HCT116 (cell line): ENCODE results near the gene PALMD.

Experiments
- CBX3 ChIP-seq: IDR thresholded peaks from 2 replicates; pipeline ENCODE4 v1.6.1; 2012; ENCODE audit warnings: low read depth
- EZH2 ChIP-seq: fragments of 200-600 bp; sonication (generic); IDR thresholded peaks from 2 replicates; pipeline ENCODE4 v1.6.1; 2017; ENCODE audit warnings: antibody characterized with exemption, mixed run types
- EZH2phosphoT487 ChIP-seq: fragments of 200-600 bp; IDR thresholded peaks from 2 replicates; pipeline ENCODE4 v1.6.1; 2018; ENCODE audit warnings: antibody characterized with exemption, borderline replicate concordance
- POLR2A ChIP-seq: IDR thresholded peaks from 2 replicates; pipeline ENCODE4 v1.7.0; 2011; ENCODE audit warnings: borderline replicate concordance; ENCODE audit not compliant: insufficient read depth, insufficient read length; ENCODE audit errors: extremely low read depth
- RAD21 ChIP-seq: IDR thresholded peaks from 2 replicates; pipeline ENCODE4 v1.6.1; 2012; ENCODE audit warnings: low read depth, mild to moderate bottlenecking
- TF ChIP-seq, protein P1 (sequence below), 3 experiments: fragments of 200-600 bp in 1 of 3; sonication (generic) in 1 of 3; IDR thresholded peaks in 2 of 3; conservative IDR thresholded peaks in 1 of 3; 2 replicates each; pipeline ENCODE4 v1.5.1; 2012 to 2017; ENCODE audit warnings: low read depth in 2 of 3, low read length in 2 of 3, antibody characterized with exemption in 1 of 3, borderline replicate concordance in 1 of 3, control low read depth in 1 of 3, mild to moderate bottlenecking in 1 of 3, mixed read lengths in 1 of 3, mixed run types in 1 of 3, moderate library complexity in 1 of 3; ENCODE audit not compliant: insufficient read depth in 1 of 3

DNA sequence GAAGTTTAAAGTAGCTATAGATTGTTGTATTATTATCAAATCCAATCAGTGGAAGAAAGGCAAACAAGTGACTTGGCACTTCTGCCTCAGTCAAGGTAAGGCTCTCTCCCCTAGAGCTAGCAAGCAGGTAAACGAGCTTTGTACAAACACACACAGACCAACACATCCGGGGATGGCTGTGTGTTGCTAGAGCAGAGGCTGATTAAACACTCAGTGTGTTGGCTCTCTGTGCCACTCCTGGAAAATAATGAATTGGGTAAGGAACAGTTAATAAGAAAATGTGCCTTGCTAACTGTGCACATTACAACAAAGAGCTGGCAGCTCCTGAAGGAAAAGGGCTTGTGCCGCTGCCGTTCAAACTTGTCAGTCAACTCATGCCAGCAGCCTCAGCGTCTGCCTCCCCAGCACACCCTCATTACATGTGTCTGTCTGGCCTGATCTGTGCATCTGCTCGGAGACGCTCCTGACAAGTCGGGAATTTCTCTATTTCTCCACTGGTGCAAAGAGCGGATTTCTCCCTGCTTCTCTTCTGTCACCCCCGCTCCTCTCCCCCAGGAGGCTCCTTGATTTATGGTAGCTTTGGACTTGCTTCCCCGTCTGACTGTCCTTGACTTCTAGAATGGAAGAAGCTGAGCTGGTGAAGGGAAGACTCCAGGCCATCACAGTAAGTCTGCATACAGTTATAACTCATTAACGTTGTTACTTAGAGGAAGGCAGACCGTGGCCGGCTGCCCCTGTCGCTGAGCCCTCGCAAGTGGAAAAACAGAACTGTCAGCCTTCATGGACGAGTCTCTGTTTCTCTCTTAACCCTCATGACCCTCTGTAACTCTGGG lies at the start of gene PALMD:
- TF ChIP-seq CBX3 (no peak), EZH2phosphoT487 (no peak), EZH2 (no peak), RAD21 (no peak), POLR2A (no peak)
- TF ChIP-seq, protein P1, sequence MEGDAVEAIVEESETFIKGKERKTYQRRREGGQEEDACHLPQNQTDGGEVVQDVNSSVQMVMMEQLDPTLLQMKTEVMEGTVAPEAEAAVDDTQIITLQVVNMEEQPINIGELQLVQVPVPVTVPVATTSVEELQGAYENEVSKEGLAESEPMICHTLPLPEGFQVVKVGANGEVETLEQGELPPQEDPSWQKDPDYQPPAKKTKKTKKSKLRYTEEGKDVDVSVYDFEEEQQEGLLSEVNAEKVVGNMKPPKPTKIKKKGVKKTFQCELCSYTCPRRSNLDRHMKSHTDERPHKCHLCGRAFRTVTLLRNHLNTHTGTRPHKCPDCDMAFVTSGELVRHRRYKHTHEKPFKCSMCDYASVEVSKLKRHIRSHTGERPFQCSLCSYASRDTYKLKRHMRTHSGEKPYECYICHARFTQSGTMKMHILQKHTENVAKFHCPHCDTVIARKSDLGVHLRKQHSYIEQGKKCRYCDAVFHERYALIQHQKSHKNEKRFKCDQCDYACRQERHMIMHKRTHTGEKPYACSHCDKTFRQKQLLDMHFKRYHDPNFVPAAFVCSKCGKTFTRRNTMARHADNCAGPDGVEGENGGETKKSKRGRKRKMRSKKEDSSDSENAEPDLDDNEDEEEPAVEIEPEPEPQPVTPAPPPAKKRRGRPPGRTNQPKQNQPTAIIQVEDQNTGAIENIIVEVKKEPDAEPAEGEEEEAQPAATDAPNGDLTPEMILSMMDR (IDR thresholded peaks at IDR 0.05 in 2 of 3, conservative IDR thresholded peaks at IDR 0.05 in 1 of 3; ENCODE audit: borderline replicate concordance in 1 of 3, insufficient read depth in 1 of 3, low read depth in 2 of 3, low read length in 2 of 3): no peak
